ENCODE data around the gene ZGRF1. TPM values are rescaled to one million over a fixed set of nuclear protein-coding genes. Genes with fewer than 3 reads are reported as not detected.

The ZGRF1 gene
- total RNA-seq, 1 donor from 2014 or later: 2.7 TPM

- TF ChIP-seq CTCF (IDR thresholded peaks at IDR 0.05; ENCODE audit: borderline replicate concordance): no peak
- DNase-seq: no peak
- intact Hi-C loops (cut with micrococcal nuclease): no loop called here
- H3K9me3 ChIP-seq (replicated peaks): no peaks in the 10 kb centered on the region
- H3K27ac ChIP-seq (replicated peaks): no peak overlapping the region
- H3K36me3 ChIP-seq: peaks cover 98% of the 10 kb centered on the region
- H3K4me1 ChIP-seq: peaks cover 18% of the 10 kb centered on the region
- no peak overlapping the region for H3K4me3 ChIP-seq
- no peaks in the 10 kb centered on the region for H3K27me3 ChIP-seq (ENCODE audit: low read depth)
Observed at GRCh38 chr4:112652216-112652615, 15.5 kb upstream of the ZGRF1 start.

GRCh38 chr4:112651641-112652040 is 14.9 kb upstream of the ZGRF1 start:
- DNase-seq: no peak
- Histone ChIP-seq H3K27me3 (ENCODE audit: low read depth) (no peaks in the 10 kb centered on the region), H3K27ac (replicated peaks) (no peak overlapping the region), H3K9me3 (replicated peaks) (no peaks in the 10 kb centered on the region), H3K4me1 (peaks cover 18% of the 10 kb centered on the region), H3K36me3 (peaks cover 98% of the 10 kb centered on the region), H3K4me3 (no peak overlapping the region)
- TF ChIP-seq CTCF (IDR thresholded peaks at IDR 0.05; ENCODE audit: borderline replicate concordance): no peak
- intact Hi-C loops (cut with micrococcal nuclease): no loop called here

- Histone ChIP-seq H3K4me1 (peaks cover 18% of the 10 kb centered on the region), H3K27ac (replicated peaks) (no peak overlapping the region), H3K36me3 (peaks cover 98% of the 10 kb centered on the region), H3K4me3 (no peak overlapping the region), H3K27me3 (ENCODE audit: low read depth) (no peaks in the 10 kb centered on the region), H3K9me3 (replicated peaks) (no peaks in the 10 kb centered on the region)
- DNase-seq: no peak
- TF ChIP-seq CTCF (IDR thresholded peaks at IDR 0.05; ENCODE audit: borderline replicate concordance): no peak
- intact Hi-C loops (cut with micrococcal nuclease): no loop called here
Observed at GRCh38 chr4:112650332-112650731, 13.6 kb upstream of the ZGRF1 start.

- H3K9me3 ChIP-seq (replicated peaks): no peaks in the 10 kb centered on the region
- peaks cover 18% of the 10 kb centered on the region for H3K4me1 ChIP-seq
- no peak overlapping the region for H3K4me3 ChIP-seq
- peak overlapping the region; percentile 39 for H3K27ac ChIP-seq (replicated peaks)
- no peaks in the 10 kb centered on the region for H3K27me3 ChIP-seq (ENCODE audit: low read depth)
- peaks cover 96% of the 10 kb centered on the region for H3K36me3 ChIP-seq
- no peak for DNase-seq
- intact Hi-C loops (cut with micrococcal nuclease): no loop called here
- TF ChIP-seq CTCF (IDR thresholded peaks at IDR 0.05; ENCODE audit: borderline replicate concordance): no peak
Observed at GRCh38 chr4:112649055-112649408, 12.3 kb upstream of the ZGRF1 start.

GRCh38 chr4:112648263-112649054 is 11.8 kb upstream of the ZGRF1 start:
- TF ChIP-seq CTCF (IDR thresholded peaks at IDR 0.05; ENCODE audit: borderline replicate concordance): no peak
- intact Hi-C loops (cut with micrococcal nuclease): no loop called here
- DNase-seq: no peak
- H3K4me3 ChIP-seq: peak overlapping the region; percentile 16
- peaks cover 90% of the 10 kb centered on the region for H3K36me3 ChIP-seq
- H3K4me1 ChIP-seq: peaks cover 18% of the 10 kb centered on the region
- no peaks in the 10 kb centered on the region for H3K27me3 ChIP-seq (ENCODE audit: low read depth)
- peak overlapping the region; percentile 39 for H3K27ac ChIP-seq (replicated peaks)
- no peaks in the 10 kb centered on the region for H3K9me3 ChIP-seq (replicated peaks)

Data from left ventricle myocardium inferior (tissue), 1 donor.